Measurements from ENCODE around the gene TKTL2.
A peak's percentile ranks its signal among the peaks of the same experiment; 100 is the strongest.

Gene TKTL2

GRCh38 chr4:163473576-163473975, at the start of gene TKTL2:
TSS of gene TKTL2 (minus strand) at chr4:163473754. CDS start at chr4:163473734, 20 bp downstream.
- no peak for DNase-seq

GRCh38 chr4:163515198-163515597, 41.6 kb upstream of the TKTL2 start:
- DNase-seq, result peak in 1 of 58 donors; percentile 23

- no peak for DNase-seq
Observed at GRCh38 chr4:163505374-163505773, 31.8 kb upstream of the TKTL2 start.

- no peak for DNase-seq
Observed at GRCh38 chr4:163500586-163500985, 27.0 kb upstream of the TKTL2 start.

GRCh38 chr4:163495900-163496299, 22.3 kb upstream of the TKTL2 start:
- DNase-seq, result no peak

GRCh38 chr4:163494360-163495241, 21.0 kb upstream of the TKTL2 start, which contains the start of gene TMA16:
TSS of gene TMA16 (plus strand) at chr4:163494690. CDS start at chr4:163494802, 112 bp downstream.
- peak; percentile 14 to 91 (median 74) for DNase-seq

- peak in 3 of 58 donors; percentile 3 to 15 (median 4) for DNase-seq
Observed at GRCh38 chr4:163493643-163494359, 20.2 kb upstream of the TKTL2 start.

GRCh38 chr4:163492951-163493504, 19.5 kb upstream of the TKTL2 start:
- DNase-seq, result no peak

GRCh38 chr4:163489929-163490328, 16.4 kb upstream of the TKTL2 start:
- DNase-seq, result no peak

- no peak for DNase-seq
Observed at GRCh38 chr4:163486321-163486720, 12.8 kb upstream of the TKTL2 start.

GRCh38 chr4:163485589-163485988, 12.0 kb upstream of the TKTL2 start:
- DNase-seq, result no peak

GRCh38 chr4:163484906-163485305, 11.4 kb upstream of the TKTL2 start:
- peak in 25 of 58 donors; percentile 2 to 42 (median 10) for DNase-seq

- DNase-seq, result no peak
Observed at GRCh38 chr4:163482190-163482589, 8.6 kb upstream of the TKTL2 start.

GRCh38 chr4:163476761-163477438, 3.3 kb upstream of the TKTL2 start:
- no peak for DNase-seq

GRCh38 chr4:163474027-163474426, 473 bp upstream of the TKTL2 start:
- no peak for DNase-seq

- DNase-seq, result no peak
Observed at GRCh38 chr4:163473130-163473529, 424 bp downstream of the TKTL2 start.

GRCh38 chr4:163470391-163470790, 3.2 kb downstream of the TKTL2 start:
- no peak for DNase-seq

- no peak for DNase-seq
Observed at GRCh38 chr4:163467082-163467770, 6.3 kb downstream of the TKTL2 start.

GRCh38 chr4:163462556-163462955, 11.0 kb downstream of the TKTL2 start:
- DNase-seq, result no peak

- DNase-seq, result no peak
Observed at GRCh38 chr4:163448540-163449203, 24.9 kb downstream of the TKTL2 start.
